HG02885 (cell line): ENCODE results near the gene DNAAF9.
"Not testable (repeated sequence)": the region's sequence is repeated elsewhere in the genome, so short reads cannot be mapped to it uniquely, and the experiment has no call there.

Source experiments
- ATAC-seq: cut with Tn5 transposase; IDR thresholded peaks from one replicate; pipeline ENCODE4 v1.9.1; 2021; ENCODE audit warnings: mild to moderate bottlenecking; ENCODE audit not compliant: unreplicated experiment, poor library complexity

Gene DNAAF9

DNA sequence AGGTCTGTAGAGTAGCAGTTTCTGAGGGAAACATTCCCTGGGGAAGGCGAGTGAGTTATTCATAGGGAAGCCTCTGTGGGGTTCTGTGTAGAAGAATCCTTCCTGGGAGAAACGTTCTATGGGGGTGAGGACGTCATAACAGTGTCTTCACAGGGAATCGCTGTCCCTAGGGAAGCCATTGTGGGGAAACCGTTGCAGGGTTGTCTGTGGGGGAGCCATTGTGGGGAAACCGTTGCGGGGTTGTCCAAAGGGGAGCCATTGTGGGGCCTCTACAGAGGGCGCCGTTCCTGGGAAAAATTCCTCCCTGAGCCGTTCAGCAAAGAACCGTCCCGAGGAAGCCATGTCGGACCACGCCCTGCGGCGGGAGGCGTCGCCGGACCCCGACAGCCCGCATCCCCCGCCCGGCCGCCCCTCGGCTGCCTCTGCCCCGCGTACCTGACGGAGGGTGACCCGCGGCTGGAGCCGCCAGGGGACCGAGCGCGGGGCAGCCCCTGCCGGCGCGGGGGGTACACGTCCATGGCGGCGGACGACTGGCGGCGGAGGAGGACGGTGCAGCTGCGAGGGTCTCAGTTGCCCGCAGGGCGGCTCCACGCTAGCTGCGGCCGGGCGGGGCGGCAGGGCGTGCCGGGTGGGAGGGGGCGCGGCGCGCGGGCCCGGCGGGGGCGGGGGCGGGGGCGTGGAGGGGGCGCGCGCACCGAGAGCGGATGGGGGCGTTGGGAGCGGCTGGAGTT, at the start of gene DNAAF9:
Gene DNAAF9, minus strand, starts transcription at position 630 of the 731 bp plus-strand sequence. Its CDS starts 112 bp downstream, at position 518.
- peak; percentile 51 for ATAC-seq

DNA sequence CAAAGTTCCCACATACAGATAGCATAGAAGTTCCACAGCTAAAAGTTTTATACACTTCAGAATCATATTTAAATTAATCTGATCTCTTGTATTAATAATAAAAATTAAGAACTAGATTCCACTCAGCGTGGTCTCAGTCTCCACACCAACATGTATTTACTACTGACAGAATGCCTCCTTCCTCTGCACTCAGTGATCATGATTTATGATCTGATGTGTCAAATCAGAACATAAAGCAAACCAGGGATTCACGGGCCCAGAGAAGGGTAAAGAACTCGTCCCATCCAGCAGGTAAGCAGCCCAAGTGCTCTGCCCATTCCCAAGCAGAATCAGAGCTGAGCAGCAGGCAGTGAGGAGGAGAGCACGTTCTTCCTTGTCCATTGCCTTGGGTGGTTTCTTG, 49.2 kb upstream of the DNAAF9 start:
- no peak for ATAC-seq

DNA sequence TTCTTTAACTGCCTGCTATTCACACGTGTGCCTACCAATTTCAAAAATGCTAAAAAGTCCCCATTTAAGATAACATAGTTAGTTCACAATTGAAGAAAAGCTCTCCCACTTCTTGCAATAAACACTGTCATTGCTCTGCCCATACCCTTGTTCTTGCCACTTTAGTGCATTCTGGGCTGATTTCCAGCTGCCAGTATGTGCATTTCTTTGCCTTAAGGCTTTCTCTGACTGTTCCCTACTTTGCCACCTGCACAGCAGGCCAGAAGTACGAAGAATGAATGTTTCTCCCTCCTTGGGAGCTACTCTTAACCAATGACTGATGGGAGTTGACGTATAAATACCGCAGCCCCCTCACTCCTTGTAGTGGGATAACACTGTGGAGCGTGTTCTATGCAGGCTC, 47.4 kb upstream of the DNAAF9 start:
- ATAC-seq, result no peak

DNA sequence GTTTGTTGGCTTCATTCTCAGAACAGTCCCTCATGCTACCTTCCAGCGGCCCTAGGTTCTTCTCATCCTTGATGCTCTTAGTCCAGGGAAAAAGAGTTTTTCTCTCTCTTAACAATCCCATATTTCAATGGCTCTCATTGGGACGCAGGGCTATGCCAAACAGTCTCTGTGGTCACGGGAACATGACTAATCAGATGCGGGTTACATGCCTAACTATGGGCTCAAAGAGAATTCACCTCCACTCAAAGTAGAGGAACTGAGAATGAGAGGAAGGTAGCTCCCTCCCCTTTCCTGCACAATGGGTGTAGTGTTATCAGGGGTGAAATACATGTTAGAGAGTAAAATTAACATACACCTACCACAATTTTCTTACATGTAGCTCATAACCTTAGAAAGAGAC, 45.2 kb upstream of the DNAAF9 start:
- ATAC-seq, result no peak

DNA sequence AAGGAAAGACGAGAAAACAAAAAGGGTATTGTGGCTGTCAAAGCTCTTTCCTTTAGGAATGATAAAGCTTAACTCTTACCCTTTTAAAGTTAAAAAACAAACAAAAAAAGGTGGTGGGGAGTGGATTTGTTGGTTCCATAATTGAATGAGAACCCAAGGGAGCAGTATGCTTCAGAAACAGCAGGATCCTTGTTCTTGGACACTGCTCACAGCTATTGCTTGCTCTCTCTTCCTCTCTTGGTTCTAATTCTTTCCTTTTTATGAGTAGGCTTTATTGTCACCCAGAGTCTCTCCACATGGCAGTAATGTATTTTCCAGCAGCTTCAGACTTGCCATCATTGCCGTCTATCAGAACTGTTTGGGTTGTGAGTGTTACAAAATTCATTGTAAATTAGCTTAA, 44.7 kb upstream of the DNAAF9 start:
- ATAC-seq, result no peak

DNA sequence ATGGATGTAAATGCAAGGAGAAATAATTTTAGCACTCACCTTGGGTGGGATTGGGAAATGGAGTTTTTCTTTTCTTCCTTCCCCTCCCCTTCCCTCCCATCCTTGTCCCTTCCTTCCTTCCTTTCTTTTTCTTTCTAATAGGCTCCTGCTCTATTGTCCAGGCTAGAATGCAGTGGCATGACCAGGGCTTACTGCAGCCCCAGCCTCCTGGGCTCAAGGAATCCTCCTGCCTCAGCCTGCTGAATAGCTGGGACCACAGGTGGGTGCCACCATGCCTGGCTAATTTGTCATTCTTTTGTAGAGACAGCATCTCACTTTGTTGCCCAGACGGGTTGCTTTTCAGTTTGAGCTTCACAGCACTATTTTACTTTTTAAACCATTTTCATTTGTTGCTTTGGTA, 41.9 kb upstream of the DNAAF9 start:
- no peak for ATAC-seq

DNA sequence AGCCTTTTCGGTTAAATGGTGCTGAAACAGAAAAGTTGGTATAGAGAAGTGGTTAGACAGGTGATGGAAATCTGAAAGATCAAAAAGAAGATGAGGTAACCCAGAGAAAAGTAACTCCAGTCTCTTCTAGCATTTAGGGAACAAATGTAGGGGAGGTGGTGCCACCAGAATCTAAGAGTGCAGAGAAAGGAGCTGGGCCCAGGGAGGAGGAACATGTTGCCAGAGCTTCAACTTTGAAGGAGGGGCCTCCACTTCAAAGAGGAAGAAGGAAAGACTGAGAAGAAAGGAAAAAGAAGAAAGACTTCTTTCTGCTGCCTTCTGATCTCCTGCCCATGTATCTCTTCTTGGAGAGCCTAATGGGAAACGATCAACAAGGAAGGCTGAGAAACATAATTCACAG, 39.9 kb upstream of the DNAAF9 start:
- ATAC-seq, result no peak

DNA sequence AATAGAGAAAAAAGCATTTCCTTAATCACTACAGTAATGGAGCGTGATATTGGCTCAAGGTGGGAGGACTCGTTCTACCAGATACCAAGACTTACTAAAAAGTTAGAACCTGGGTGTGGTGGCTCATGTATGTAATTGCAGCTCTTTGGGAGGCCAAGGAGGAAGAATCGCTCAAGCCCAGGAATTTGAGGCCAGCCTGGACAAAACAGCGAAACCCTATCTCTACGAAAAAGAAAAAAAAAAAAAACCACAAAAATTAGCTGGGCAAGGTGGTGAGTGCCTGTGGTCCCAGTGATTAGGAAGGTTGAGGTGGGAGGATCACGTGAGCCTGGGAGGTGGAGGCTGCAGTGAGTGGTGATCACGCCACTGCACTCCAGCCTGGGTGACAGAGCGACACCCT, 39.3 kb upstream of the DNAAF9 start:
- ATAC-seq, result no peak

DNA sequence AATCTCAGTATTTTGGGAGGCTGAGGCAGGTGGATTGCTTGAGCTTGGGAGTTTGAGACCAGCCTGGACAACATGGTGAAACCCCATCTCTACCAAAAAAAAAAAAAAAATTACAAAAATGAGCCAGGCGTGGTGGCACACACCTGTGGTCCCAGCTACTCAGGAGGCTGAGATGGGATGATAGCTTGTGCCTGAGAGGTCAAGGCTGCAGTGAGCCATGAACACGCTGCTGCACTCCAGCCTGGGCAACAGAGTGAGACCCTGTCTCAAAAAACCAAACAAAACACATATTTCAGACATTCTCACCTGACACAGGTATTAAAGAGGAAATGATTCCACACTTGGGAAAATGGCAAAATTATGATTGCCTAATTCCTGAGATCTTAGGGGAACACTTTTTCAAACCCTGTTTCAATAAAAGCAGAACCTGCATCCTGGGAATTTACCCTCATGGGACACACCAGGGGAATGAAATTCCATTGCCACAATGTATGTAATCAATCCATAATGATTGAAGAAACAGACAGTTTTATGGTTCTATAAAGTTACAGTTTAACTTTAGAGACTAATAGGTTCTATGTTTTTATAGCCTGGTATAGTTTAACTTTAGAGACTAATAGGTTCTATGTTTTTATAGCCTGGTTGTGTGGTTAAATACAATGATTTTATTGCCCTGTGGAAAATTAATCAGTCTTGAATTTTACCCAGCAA, 29.6 kb upstream of the DNAAF9 start:
- no peak for ATAC-seq

DNA sequence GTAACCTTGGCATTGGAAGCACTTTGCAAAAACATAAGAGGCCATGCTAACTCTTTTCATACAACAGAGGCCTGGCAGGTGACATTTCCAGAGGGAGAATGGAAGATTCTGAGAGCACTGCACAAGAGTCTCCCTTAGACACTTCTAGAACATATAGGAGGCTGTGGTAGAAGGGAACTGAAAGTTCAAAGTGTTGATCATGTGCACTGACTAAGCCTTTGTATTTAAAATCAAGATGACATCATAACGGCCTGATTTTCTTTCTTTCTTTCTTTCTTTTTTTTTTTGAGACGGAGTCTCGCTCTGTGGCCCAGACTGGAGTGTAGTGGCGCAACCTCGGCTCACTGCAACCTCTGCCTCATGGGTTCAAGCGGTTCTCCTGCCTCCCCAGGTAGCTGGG, 26.8 kb upstream of the DNAAF9 start:
- no peak for ATAC-seq

DNA sequence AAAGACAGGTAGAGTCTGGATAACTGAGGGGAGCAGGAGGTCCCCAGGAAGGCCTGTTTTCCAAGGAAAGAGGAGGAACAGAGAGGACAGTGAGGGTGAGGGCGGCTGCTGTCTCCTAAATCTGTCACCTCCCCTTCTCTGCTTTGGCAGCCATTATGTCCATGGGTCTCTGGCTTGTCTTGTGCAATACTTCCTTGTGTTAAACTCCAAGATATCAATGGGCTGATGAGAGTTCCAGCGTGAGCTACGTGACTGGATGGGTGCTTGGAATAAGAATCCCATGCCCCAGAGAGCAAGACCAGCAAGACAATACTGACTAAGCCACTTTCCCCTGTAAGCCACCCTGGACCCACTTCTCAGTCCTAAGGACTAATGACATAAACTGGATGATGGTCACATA, 26.3 kb upstream of the DNAAF9 start:
- no peak for ATAC-seq

DNA sequence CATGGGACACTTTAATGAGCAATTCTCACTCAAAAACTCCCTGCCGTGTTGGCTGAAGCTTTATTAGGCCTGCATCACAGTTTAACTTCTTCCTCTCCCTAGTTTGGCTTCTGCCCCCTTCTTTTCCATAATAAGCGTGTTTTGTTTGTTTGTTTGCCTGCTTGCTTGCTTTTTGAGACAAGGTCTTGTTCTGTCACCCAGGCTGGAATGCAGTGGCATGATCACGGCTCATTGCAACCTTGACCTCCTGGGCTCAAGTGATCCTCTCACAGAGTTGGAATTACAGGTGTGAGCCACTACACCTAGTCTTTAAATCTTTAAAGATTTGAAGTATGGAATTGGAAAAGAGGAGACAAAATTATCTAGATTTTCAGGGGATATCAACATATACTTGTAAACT, 25.4 kb upstream of the DNAAF9 start:
- ATAC-seq, result no peak

DNA sequence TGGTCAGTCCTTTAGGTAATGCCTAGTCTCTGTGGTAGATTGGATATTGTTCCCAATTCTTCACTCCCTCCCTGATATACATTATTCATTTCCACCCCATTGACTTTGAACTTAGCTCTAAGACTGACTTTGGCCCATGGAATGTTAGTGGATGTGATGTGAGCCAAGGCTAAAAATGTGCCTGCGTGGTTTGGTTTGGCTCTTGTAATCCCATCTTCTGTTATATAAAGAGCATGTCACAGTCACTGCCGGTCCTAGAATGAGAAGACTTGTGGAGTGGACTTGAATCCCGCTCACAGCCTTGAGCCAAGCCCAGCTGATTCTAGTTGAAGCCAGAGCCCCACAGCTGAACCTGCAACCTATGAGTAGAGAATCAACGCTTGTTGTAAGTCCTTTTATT, 23.6 kb upstream of the DNAAF9 start:
- ATAC-seq, result no peak

DNA sequence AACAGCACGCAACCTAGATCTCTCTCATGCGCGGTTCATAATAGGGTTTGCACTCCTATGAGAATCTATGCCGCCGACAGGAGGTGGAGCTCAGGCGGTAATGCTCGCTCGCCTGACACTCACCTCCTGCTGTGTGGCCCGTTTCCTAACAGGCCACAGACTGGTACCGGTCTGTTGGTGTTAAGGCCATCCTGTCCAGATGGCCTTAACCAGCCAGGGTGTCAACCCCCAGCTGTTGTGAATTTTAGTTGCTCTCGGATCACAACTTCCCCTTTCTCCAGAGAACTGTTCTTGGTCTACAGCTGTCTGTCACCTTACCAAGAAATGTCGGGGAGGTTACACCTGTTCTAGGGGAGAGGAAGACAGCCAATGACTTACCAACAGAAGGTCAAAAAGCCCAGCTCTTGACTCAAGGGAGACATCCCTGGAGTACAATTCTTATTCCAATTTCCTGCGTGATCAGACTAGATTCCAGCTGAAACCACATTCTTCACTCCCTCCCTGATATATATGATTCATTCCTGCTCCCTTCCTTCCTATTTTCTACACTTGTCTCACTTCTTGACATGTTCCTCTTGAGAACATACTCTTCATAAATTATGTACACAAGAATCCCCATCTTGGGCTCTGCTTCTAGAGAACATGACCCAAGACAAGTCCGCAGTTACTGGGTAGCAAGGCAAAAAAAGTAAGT, 23.1 kb upstream of the DNAAF9 start:
- peak; percentile 74 for ATAC-seq

DNA sequence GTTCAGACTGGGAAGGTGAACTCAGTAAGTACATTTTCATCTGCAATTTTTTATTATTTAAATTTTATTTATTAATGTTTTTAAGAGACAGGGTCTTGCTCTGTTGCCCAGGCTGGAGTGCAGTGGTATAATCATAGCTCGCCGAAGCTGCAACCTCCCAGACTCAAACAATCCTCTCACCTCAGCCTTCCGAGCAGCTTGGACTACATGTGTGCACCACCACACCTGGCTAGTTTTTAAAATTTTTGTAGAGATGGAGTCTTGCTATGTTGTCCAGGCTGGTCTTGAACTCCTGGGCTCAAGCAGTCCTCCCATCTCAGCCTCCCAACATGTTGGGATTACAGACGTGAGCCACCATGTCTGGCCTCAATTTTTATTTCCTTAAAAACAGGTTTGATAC, 19.3 kb upstream of the DNAAF9 start:
- ATAC-seq, result not testable (repeated sequence)

DNA sequence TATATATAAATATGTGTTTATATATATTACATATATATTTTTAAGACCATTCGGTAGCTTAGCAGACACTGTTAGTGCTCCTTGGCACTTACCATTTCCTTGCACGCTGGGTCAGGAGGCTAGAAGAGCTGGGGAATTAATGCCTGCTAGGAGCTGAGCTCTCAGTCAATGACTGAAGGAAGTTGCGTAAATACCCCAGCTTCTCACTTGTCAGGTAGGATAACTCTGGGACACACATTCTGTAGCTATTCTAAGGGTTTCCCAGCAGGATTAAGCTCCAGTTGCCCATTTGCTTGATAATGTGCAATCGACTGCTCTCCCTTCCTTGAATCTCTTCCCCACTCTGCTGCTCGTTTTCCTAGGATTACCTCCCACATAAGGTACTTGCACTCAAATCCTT, 15.7 kb upstream of the DNAAF9 start:
- ATAC-seq, result no peak

DNA sequence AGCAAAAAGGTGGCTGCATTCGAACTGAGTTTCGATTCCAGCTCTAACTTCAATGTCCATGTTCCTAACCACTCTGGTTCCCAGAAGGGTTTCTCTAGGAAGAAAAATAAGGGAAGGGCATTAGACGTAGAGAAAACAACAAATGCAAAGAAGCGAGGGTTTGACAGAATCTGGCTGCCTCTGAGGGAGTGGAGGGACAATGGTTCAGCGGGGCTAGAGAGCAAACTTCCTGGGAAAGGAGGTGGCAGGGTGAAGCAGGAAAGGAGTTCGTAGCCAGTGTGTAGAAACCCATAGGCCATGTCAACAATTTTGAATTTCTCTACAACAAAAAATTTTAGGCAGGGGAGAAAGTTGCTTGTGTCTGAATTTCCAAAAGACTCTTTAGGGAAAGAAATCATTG, 14.5 kb upstream of the DNAAF9 start:
- no peak for ATAC-seq

DNA sequence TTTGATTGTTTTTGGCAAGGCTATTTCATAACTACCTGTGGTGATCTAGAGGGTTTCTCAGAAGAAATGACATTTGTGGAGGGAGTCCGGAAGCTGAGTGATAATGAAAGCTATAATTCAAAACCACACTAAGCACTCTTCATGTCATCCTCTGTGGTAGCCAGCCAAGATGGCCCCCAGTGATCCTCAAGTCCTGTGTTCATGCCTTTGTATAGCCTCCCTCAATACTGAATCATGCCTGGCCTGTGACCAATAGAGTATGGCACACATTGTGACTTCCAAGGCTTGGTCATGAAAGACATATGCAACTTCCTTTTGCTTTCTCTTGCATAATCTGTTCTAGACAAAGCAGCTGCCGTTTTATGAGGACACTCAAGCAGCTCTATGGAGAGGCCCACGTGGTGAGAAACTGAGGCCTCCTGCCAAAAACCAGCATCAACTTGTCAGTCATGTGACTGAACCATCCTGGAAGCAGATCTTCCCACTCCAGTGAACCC, 12.8 kb upstream of the DNAAF9 start:
- ATAC-seq, result peak; percentile 95

DNA sequence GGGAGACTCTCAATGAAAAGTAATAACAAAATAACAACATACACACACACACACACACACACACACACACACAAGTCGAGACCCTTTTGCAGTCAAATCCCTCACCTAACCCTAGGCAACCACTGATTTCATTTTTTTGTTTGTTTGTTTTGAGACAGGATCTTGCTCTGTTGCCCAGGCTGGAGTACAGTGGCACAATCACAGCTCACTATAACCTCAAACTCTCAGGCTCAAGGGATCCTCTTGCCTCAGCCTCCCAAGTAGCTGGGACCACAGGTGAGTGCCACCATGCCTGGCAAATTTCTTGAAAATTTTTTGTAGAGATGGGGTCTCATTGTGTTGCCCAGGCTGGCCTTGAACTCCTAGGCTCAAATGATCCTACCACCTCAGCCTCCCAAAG, 10.7 kb upstream of the DNAAF9 start:
- not testable (repeated sequence) for ATAC-seq

DNA sequence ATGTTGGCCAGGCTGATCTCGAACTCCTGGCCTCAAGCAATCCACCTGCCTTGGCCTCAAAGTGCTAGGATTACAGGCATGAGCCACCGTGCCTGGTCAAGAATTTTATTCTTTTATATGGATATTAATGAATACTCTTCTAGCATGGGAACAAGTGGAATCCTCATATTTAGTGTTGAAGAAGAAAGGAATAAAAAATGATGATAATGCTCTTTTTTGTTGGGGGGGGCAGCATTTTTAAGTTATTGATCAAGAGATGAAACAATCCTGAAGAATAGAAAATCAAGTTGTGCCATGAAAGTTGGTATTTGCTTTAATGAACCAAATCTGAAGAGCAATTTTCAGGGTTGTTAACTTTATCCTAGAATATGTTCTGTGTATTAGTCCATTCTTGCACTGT, 6.7 kb upstream of the DNAAF9 start:
- no peak for ATAC-seq

DNA sequence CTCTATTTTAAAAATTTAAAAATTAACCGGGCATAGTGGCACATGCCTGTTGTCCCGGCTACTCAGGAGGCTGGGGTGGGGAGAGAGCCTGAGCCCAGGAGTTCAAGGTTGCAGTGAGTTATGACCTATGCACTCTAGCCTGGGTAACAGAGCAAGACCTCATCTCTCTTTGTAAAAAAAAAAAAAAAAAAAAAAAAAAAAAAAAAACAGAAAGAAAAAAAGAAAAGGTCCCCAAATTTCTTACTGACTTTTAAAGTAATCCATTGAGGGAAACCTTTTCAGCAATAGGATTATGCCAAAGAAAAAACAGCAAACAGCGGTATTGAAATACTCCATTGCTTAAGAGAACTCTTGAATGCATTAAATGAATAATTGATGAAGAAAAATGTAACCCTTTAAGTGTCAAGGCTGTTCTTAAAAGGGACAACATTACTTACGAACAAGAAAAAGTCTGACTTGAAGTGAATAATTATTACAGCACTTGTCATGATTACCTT, 6.0 kb upstream of the DNAAF9 start:
- no peak for ATAC-seq
